COR-L47 (cell line): ENCODE measurements around the gene PLXND1.

Experiments used
- DNase-seq: peaks from one replicate; lab custom pipeline; 2025; lab: John Stamatoyannopoulos, UW

Gene PLXND1

DNA sequence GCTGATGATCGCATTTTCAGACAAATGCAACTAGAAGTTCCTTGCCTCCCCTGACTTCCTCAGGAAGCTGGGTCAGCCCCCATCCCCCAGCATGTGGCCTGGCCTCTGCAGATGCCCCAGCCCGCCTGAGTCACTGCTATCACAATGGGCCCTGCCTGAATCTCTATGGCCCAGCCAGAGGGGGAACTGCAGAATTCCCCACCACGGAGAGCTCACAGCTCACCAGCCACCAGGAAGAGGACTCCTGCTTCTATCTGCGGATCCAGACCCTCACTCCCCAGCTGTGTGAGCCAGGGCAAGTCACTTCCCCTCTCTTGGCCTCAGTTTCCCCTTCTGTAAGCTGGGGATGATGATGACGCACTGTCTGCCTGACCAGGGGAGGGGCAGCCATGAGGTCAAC, 6.9 kb downstream of the PLXND1 start:
- DNase-seq, result no peak

DNA sequence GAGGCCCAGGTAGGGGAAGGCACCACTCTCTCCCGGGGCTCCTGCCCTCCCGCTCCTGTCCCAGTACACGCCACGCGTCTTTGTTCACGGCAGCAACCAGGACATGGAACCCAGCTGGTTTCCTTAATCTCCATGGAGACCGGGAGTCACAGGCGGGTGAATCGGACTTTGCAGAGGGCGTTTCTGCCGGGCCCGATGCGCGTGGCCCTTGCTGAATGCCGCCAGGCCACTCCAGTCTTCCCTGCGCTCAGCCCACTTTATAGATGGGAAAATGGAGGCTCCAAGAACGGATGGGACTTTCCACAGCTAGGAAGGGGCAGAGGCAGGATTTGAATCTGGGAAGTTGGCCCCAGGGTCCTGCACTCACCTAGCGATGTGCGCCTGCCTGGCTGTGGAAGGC, 7.4 kb downstream of the PLXND1 start:
- DNase-seq, result no peak

DNA sequence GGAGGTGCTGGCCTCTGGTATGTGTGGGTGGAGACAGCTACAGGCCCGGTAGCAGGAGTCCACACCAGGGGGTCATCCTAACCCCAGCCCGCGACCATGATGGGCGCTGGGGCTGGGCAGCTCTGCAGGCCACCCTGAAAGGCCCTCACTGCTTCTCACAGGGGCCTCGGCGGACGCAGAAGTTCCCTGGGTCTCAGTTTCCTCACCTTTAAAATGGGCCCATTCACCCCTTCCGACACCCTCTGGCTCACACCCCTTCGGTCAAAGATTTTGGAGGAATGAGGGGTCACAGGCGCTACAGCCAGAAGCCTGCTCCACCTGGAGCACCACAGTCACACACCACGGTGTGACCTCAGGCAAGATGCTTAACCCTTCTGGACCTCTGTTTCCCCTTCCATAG, 8.0 kb downstream of the PLXND1 start:
- no peak for DNase-seq

DNA sequence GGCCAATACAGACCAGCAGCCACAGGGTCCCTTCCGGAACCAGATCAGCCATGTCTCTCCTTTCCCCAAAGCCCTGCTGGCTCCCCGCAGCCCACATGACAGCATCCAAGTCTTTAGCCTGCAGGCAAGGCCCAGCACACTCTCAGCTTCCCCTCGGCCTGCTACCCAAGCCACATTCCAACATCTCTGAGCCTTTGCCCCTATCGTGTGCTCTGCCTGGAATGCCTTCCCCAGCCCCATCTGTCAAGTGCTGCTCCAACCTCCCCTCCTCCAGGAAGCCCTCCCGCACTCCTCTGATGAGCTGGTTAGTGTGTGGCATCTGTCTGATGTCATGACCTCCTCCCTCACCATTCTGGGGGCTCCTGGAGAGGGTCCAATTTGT, 8.5 kb downstream of the PLXND1 start:
- DNase-seq, result no peak

DNA sequence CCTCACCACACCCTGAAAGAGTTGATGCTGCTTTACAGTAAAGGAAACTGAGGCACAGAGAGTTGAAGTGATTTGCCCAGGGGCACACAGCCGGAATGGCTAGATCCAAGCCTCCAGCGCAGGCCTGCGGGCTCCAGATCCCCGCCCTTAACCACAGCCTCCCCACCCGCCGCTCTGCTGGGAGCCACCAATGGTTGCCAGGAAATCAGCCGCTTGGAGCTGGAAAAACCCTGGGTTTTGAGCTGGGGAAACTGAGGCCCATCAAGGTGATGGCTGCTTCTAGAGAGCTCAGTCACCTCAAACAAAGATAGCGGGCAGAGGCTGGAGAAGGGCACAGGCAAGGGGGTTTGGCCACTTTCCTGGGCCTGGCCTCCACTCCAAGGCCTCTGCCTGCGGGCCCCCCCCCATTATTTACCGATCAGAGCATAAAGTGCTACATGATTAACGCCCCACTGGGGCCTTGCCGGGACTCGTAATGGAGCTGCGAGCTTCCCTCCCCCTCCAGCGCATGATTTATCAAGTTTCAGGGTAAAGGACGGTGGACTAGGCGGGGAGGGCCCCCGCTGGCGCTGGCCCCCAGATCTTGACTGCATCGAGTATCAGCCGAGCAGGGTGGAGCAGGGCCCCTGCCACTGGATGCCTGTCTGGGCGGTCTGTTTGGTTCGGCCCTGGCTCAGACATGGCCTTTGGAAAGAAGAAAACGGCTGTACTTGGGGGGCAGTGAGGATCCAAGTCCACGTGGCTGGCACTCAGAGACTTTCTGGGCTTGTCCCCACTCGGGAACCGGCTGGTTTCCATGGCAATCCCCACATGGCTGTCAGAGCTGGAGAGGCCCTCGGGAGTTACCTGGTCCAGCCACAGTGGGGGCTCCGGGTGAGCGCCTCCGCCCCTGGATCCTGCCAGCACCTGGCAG, 9.1 kb downstream of the PLXND1 start:
- DNase-seq, result no peak

DNA sequence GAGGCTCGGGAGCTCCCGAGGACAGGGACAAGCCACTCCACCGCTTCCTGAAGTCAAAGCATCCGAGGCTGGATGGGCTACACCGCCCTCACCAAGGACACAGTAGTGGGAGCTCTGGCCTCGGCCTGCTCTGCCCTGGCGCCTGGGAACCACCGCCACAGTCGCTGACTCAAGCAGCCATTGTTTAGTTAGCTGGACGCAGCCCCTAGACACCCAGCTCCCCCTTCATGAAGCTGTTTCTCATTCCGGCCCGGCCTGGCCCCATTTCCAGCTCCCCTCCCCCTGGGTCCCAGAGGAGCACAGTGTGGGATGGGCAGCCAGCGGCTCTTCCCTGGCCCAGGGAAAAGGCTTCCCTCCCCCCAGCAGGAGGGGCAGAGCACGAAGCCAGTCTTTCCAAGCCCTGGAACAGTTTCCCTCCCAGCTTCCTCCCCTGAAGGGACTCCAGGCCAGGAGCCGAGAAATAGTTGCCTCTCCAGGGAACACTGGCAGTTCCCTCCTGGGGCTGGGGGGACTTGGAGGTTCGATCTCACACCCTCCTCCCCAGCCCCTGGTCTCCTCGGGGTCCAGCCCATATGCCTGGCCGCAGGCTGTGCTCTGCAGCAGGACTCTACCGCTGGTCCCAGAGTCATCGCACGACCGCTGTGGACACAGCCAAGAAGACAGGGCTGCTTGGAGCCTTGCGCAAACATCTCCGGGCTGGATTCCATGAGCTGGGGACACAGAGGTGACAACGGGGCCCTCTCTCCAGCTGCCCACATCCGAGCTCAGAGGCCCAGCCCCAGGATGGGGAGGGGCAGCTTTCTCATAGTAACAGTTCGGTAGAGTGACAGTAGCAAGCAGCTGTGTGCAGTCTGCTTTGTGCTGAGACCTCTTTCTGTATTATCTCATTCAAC, 10.0 kb downstream of the PLXND1 start:
- no peak for DNase-seq

DNA sequence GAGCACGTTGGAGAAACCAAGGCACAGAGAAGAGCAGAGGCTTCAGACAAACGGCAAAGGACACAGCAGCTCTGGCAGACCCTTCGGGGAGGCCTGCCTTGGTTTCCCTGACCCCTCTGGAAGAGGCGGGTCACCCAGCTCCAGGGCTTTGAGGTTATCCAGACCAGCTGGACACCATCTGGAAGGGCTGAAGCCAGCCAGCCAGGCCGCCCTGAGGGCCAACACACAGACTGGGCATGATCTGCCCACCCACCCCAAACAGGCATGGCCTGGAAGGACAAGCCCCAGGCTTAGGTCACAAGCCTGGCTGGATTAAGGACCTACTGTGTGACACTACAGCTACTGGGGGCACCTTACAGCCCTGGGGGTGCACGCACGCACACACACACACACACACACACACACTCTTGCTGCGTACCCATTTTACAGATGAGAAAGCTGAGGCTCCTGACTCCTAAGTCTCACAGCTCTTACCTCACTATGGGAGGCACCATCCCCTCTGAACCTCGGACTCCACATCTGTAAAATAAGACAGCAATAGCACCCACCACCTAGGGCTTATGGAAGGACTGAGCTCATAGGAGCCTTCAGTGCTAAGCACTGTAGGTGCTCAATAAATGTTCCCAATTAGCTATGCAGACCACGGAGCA, 10.8 kb downstream of the PLXND1 start:
- no peak for DNase-seq

DNA sequence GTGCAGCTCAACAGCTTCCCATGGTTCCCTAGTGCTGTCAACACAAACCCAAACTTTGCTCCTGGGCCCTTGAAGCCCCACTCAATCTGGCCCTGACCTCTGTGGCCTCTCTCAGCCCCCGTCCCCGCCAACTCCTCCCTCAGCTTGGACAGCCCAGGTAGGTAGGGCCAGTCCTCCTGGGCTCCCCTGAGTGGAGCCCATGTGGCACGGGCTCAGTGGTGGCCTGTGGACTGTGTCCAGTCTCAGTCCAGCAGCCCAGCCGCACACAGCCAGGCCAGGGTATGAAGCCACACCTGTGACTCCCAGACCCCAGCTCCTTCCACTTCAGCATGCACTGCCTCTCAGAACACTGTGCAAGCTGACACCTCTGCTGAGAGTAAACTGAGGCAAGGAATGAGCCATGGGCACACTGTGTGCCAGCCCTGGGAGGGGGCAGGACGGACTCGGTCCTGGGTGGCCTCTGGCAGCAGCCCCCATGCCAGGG, 11.5 kb downstream of the PLXND1 start:
- DNase-seq, result no peak

DNA sequence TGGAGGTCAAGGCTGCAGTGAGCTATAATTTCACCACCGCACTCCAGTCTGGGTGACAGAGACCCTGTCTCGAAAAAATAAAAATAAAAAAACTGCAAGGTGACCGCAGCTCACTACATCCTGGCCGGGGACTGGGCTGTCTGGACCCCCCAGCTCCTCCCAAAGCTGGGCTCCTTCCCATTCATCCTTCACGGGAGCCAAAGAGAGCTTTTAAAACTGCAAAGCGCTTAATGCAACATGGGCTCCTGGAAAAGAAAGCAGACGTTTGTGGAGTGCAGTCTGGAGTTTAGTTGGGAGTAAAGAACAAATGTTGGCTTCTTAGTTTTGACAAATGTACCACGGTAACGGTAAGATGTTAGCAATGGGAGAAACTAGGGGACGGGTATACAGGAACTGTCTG, 12.1 kb downstream of the PLXND1 start:
- no peak for DNase-seq

DNA sequence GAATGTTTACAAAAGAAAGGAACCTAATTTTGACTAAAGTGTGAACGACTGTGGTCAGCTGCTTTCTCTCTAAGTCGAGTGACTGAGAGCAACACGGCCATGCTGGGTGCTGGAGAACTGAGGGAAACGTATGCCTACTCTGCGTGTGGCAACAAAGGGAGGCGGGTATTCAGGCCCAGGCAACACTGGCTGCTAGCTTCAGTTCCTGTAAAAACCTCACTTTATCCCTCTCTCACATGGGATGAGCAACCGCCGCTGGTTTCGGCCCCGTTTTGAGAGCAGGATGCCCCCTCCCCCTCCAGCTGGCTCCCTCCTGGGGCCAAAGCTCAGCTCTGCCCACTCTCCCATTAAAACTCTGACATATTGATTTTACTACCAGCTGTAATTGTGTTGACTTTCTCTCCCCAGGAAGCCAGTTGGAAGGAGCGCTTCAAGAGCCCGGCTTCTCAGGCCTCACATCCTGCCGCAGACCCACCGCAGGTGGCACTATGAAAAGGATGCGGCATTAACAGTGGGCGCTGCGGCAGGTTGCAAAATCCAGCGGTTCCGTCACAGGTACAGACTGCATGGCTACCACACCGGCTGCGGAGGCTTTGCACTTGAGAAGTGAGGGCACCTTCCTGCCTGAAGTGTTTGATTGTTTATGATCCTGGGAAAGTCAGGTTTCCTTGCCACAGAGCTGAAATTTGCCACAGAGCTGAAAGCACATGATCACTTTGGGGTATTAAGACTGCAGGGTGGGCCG, 12.7 kb downstream of the PLXND1 start:
- DNase-seq, result peak; percentile 97

DNA sequence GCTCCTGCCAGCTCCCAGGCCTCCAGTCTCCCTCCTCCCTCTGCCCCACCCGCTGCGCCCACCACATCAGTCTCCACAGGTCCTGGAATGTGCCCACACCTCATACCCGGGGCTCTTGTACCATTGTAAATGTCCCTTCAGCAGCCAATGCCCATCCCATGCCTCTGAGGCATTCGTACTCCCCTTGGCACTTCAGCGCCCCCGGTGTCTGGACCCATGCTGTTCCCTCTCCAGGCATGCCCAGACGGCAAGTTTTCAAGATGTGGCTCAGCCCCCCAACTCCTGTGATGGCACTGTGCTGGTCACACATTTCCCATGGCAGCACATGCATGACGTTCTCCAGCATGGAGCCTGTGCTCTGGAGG, 13.3 kb downstream of the PLXND1 start:
- DNase-seq, result no peak

DNA sequence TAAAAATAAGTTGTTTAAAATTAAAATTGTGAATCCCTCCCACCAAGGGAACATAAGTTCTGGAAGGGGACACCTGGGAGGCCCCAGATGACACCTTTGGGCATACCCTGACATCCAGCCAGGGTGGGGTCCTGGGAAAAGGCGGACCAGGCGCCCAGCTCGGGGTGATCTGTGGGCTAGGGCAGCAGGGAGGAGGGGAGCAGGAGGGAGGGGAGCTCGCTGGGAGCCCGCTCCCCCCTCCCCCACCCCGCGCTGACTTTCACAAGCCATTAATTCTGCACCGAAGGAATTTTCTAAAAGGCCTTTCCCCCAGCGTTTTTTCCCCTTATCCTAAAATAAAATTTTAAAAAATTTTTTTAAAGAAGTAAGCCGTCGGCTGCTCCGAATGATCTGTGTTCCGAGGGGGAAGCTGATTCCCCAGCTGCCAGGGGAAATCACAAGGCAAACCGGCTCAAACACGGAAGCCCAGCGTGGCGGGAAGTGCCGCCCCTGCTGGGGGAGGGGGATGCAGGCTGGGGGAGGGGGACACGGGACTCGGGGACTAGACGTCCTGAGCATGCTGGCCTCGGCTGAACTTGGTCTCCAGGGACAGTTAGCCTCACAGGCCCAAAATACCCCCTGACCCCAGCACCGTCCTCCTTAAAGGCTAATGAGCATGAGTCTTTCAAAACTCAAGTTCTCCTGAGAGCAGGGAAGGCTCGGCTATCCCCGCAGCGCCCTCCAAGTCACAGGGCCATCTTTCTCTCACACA, 13.9 kb downstream of the PLXND1 start:
- no peak for DNase-seq

DNA sequence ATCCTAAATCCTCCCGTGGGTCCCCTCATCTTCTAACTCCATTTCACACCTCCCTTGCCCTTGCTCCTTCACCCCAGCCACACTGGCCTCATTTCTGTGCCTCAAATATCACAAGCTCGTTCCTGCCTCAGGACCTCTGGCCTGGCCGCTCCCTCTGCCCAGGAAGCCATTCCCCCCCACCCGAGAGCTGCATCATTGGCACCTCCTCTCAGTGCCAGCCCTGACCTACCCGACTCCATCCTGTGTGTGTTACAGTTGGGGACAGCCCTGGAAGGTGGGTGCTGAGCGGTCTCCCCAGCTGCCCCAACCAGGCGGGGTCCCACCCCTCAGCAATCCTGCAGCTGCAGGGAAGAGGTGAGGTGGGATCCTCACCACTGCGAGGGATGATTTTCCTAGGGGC, 14.5 kb downstream of the PLXND1 start:
- DNase-seq, result no peak

DNA sequence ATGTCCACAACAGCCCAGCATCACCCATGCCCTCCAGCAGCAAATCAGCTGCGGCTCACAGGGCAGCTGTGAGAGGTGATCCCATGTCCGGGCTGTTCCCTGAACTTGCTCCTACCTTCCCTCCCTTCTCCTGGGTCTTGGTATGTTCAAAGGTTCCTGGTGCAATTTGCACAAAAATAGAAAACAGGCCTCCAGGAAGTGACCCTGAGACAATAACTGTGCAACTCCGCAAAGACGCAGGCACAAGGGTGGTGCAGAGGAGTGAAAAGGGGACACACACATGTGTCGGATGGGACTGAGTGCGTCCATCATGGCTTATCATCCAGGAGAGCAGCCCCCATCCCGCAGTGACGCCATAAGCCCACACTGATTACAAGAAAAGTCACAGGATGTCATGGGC, 16.3 kb downstream of the PLXND1 start:
- DNase-seq, result no peak

DNA sequence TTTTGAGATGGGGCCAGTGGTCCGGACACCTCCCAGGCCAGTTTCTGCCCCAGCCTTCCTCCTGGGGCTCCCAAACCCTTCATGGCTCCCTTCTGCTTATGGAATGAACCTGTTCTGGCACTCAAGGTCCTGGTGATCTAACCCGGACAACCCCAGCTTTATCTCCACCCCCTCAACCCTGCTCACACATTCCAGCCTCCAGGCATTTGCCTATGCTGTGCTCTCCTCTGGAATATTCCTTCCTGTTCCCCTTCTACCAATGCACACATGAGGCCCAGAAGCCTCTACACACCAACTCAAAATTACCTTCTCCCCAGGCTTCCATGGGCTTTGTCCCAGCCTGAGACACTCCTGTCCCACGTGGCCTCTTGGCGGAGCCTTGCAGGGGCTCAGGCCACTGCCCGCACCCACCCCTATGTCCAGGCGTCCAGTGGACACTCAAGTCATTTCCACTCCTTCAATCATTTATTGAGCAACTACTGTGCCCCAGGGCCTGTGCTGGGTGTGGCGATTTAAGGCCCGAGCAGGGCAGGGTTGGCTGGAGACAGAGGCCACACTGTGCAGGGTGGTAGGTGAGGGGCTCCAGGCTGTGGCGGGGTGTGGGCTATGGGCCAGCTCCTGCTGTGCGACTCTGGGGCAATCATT, 18.8 kb downstream of the PLXND1 start:
- DNase-seq, result no peak

DNA sequence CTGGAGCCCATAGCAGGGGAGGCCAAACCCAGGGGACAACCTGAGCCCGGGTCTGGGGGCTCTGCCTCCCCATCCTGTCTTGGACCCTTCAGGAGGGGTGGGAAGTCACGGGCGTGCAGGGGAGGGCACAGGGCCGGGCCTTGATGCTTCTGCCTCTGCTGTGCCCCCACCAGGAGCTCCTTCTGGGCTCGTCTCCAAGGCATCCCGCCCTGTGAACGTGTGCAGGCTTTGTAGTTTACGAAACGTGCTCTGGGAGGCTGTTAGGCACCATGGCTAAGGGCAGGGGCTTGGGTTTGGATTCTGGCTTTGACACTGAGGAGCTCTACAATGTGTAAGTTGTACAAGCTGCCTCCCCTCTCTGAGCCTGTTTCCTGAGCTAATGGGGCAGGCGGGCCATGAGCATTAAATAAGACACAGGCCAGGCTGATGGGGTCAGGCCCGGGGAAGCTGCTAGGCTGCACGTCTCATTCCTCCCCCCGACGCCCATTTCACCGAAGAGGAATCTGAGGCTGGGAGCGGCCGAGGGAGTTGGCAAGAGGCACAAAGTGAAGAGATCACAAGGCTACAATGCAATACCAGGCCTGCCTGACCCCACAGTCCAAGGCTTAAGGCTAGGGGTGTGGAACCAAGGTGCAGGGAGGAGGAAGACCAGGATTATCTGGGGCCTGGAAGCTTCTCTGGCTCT, 19.6 kb downstream of the PLXND1 start:
- DNase-seq, result no peak

DNA sequence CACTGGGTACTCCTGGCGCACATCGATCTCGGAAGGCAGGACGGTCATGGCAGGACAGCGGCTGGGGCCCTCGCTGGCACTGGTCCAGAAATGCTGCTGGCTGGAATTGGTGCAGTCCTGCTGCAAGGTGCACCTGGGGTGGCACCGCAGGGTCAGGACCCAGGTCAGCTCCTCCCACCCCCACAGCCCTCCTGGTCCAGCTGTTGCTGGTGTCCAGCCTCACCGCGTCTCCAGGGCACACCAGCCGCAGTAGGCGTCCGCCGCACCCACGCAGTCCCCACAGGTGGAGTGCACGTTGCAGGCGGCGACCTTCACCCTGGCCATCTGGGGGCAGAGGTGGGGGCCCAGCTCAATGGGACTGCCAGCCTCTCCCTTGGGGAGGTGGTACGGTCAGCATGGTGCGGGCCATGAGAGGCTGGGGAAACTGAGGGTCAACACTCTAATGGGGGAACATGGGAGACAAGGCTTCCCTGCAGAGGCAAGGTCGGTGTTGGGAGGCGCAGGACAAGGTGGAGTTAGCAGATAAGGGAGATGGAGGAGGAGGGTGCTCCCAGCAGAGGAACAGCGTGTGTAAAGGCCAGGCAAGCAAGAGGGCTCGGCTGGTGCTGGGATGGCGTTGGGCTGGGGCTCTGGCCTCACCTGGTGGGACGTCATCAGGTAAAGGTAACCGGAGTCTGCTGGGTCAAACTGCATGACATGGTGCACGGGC, 20.4 kb downstream of the PLXND1 start:
- DNase-seq, result no peak

DNA sequence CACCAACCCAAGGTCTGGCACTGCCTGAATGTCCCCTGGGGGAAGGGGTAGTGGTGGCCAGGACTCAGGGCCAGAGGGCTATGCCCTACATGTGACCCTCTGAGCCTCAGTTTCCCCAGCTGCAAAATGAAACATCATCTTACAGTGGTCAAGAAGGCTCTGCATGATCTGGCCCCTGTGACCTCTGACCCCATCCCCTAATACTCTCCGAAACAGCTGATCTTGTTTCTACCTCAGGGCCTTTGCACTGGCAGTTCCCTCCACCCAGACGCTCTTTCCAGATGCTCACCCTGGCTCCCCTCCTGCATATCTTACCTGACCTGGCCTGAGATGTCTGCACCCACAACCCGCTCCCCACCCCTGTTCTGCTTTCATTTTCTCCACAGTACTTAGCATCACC, 21.8 kb downstream of the PLXND1 start:
- DNase-seq, result no peak

DNA sequence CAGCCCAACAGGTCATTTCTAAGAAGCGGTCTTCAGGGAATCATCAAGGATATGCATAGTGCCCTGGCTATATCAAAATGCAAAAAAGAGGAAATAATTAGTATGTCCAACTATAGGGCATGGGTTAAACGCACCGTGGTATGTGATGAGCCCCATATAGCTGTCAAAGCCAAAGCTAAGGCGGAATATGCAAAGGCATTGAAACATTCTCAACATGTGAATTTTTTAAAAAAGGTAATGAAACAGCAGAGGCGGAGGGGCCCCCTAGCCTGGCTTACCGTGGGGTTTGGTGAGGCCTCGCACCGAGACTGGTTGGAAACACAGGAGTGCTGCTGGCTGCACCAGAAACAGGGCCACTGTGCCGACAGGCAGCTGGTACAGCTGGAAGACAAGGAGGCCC, 23.2 kb downstream of the PLXND1 start:
- no peak for DNase-seq
